DOHH2 (cell line): ENCODE results near the gene NT5C3A.

Experiments
- H3F3A ChIP-seq: fragments of 200-600 bp; sonication (generic), shearing (Covaris generic); 2 replicates; pipeline ENCODE4 v1.6.0; 2016; ENCODE audit warnings: antibody characterized with exemption, mild to moderate bottlenecking; ENCODE audit not compliant: control insufficient read depth, insufficient read depth
- H3K27ac ChIP-seq: fragments of 200-600 bp; sonication (generic); 2 replicates; pipeline ENCODE4 v1.5.1; 2014; ENCODE audit warnings: low read depth, mild to moderate bottlenecking, low read length, moderate library complexity
- H3K27me3 ChIP-seq: fragments of 200-600 bp; sonication (generic); 2 replicates; pipeline ENCODE4 v1.6.1; 2014; ENCODE audit warnings: mild to moderate bottlenecking, low read length, mixed read lengths; ENCODE audit not compliant: control insufficient read depth
- H3K36me3 ChIP-seq: fragments of 200-600 bp; sonication (generic); 2 replicates; pipeline ENCODE4 v1.6.1; 2014; ENCODE audit warnings: mild to moderate bottlenecking, low read length, moderate library complexity, mixed read lengths; ENCODE audit not compliant: control insufficient read depth
- H3K4me1 ChIP-seq: fragments of 200-600 bp; sonication (generic); 2 replicates; pipeline ENCODE4 v1.6.1; 2014; ENCODE audit warnings: mild to moderate bottlenecking, low read length, mixed read lengths; ENCODE audit not compliant: control insufficient read depth
- H3K4me2 ChIP-seq: fragments of 200-600 bp; sonication (generic); 2 replicates; pipeline ENCODE4 v1.6.0; 2014; ENCODE audit warnings: mild to moderate bottlenecking, low read length, moderate library complexity
- H3K4me3 ChIP-seq: fragments of 200-600 bp; sonication (generic); 2 replicates; pipeline ENCODE4 v1.5.1; 2014; ENCODE audit warnings: mild to moderate bottlenecking, low read length, mixed read lengths
- H3K79me2 ChIP-seq: fragments of 200-600 bp; sonication (generic); 2 replicates; pipeline ENCODE4 v1.6.1; 2014; ENCODE audit warnings: mild to moderate bottlenecking, low read length, mixed read lengths; ENCODE audit not compliant: control insufficient read depth
- H3K9me2 ChIP-seq: fragments of 200-600 bp; sonication (generic); replicated peaks from 2 replicates; pipeline ENCODE4 v1.6.1; 2014; ENCODE audit warnings: mild to moderate bottlenecking, low read length, mixed read lengths; ENCODE audit not compliant: control insufficient read depth
- H3K9me3 ChIP-seq: fragments of 200-600 bp; sonication (generic); 2 replicates; pipeline ENCODE4 v1.6.1; 2014; ENCODE audit warnings: antibody characterized with exemption, low read length, mixed read lengths; ENCODE audit not compliant: control insufficient read depth, insufficient read depth
- H4K20me1 ChIP-seq: fragments of 200-600 bp; sonication (generic); 2 replicates; pipeline ENCODE4 v1.6.0; 2014; ENCODE audit warnings: low read depth, mild to moderate bottlenecking, antibody characterized with exemption, low read length, moderate library complexity; ENCODE audit not compliant: control insufficient read depth, insufficient read depth
- CTCF ChIP-seq: fragments of 200-600 bp; sonication (generic); IDR thresholded peaks from one replicate; pipeline ENCODE4 v1.5.1; 2014; ENCODE audit warnings: antibody characterized with exemption, mild to moderate bottlenecking, low read depth, low read length; ENCODE audit not compliant: poor library complexity, severe bottlenecking
- EZH2phosphoT487 ChIP-seq: fragments of 200-600 bp; sonication (generic); IDR thresholded peaks from 2 replicates; pipeline ENCODE4 v1.6.1; 2017; ENCODE audit warnings: borderline replicate concordance, mild to moderate bottlenecking, antibody characterized with exemption, low read length, moderate library complexity, mixed read lengths

Gene NT5C3A

DNA sequence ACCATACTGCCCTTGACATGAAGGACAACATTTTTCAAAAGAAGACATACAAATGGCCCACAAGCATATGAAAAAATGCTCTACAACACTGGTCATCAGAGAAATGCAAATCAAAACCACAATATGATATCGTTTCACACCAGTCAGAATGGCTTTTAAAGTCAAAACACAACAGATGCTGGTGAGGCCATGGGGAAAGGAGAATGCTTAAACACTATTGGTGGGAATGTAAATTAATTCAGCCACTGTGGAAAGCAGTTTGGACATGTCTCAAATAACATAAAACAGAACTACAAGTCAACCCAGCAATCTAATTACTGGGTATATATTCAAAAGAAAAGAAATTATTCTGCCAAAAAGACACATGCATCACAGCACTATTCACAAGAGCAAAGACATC is 4.2 kb upstream of the NT5C3A start:
- Histone ChIP-seq H3K9me2 (no peaks in the 10 kb centered on the region), H3K9me3 (peaks cover 37% of the 10 kb centered on the region), H3K4me1 (peaks cover 14% of the 10 kb centered on the region), H3K79me2 (peaks cover 8% of the 10 kb centered on the region), H4K20me1 (no peaks in the 10 kb centered on the region), H3K4me3 (no peak overlapping the region), H3K27me3 (no peaks in the 10 kb centered on the region), H3F3A (no peaks in the 10 kb centered on the region), H3K36me3 (peaks cover 5% of the 10 kb centered on the region; the same call in 1 of the 2 replicates), H3K4me2 (no peak overlapping the region), H3K27ac (no peak overlapping the region)
- no peak for TF ChIP-seq EZH2phosphoT487
- no peak for TF ChIP-seq CTCF

GRCh38 chr7:33065981-33066380 is 3.4 kb upstream of the NT5C3A start:
- H3K4me2 ChIP-seq, result no peak overlapping the region
- H3F3A ChIP-seq, result no peaks in the 10 kb centered on the region
- peaks cover 6% of the 10 kb centered on the region for H3K36me3 ChIP-seq
- no peak overlapping the region for H3K27ac ChIP-seq
- H3K9me2 ChIP-seq, result no peaks in the 10 kb centered on the region
- no peaks in the 10 kb centered on the region for H3K27me3 ChIP-seq
- peaks cover 34% of the 10 kb centered on the region for H3K9me3 ChIP-seq
- H3K79me2 ChIP-seq, result peaks cover 16% of the 10 kb centered on the region
- TF ChIP-seq EZH2phosphoT487 (no peak), CTCF (no peak)
- peaks cover 6% of the 10 kb centered on the region; the same call in 1 of the 2 replicates for H4K20me1 ChIP-seq
- no peak overlapping the region for H3K4me3 ChIP-seq
- peaks cover 20% of the 10 kb centered on the region for H3K4me1 ChIP-seq

GRCh38 chr7:33062782-33063443 is 337 bp upstream of the NT5C3A start:
- Histone ChIP-seq H3K4me2 (peak overlapping the region; percentile 85), H3K27me3 (no peaks in the 10 kb centered on the region), H3K4me1 (peaks cover 34% of the 10 kb centered on the region), H3K36me3 (peaks cover 31% of the 10 kb centered on the region), H4K20me1 (peaks cover 31% of the 10 kb centered on the region), H3K79me2 (peaks cover 46% of the 10 kb centered on the region), H3K9me2 (no peaks in the 10 kb centered on the region), H3K4me3 (peak overlapping the region; percentile 91), H3K27ac (peak overlapping the region; percentile 75), H3F3A (no peaks in the 10 kb centered on the region), H3K9me3 (peaks cover 10% of the 10 kb centered on the region)
- TF ChIP-seq EZH2phosphoT487, result no peak
- no peak for TF ChIP-seq CTCF
